ENCODE data around the gene PRCC. TPM values are rescaled to one million over a fixed set of nuclear protein-coding genes. Genes with fewer than 3 reads are reported as not detected.
A peak's percentile ranks its signal among the peaks of the same experiment; 100 is the strongest.

The PRCC gene
- total and polyA plus RNA-seq, 2 of the 13 experiments (the other 11 are each of a cell fraction or from before 2014, with no cell fraction given), result 24.2 to 40.5 TPM

- TF ChIP-seq ZNF230 (CRISPR knock-in tag; IDR thresholded peaks at IDR 0.05), result no peak
- TF ChIP-seq THAP11 (CRISPR knock-in tag; IDR thresholded peaks at IDR 0.05), result peak; percentile 93
- peak; percentile 83 for TF ChIP-seq SIX4 (CRISPR knock-in tag; IDR thresholded peaks at IDR 0.05)
- TF ChIP-seq ESRRA (CRISPR knock-in tag; IDR thresholded peaks at IDR 0.05; ENCODE audit: low read depth), result no peak
- no peak; the same call in 1 of the 2 replicates for TF ChIP-seq RXRA (CRISPR knock-in tag; IDR thresholded peaks at IDR 0.05)
- TF ChIP-seq CCDC6 (CRISPR knock-in tag; IDR thresholded peaks at IDR 0.05), result no peak; the same call in 1 of the 2 replicates
- TF ChIP-seq TCF7 (IDR thresholded peaks at IDR 0.05; ENCODE audit: low read depth), result no peak
- no peak for TF ChIP-seq SRY (CRISPR knock-in tag; IDR thresholded peaks at IDR 0.05)
- TF ChIP-seq DRAP1 (CRISPR knock-in tag; IDR thresholded peaks at IDR 0.05), result peak; percentile 52; the same call in 1 of the 2 replicates
- no peak for TF ChIP-seq ATF7 (IDR thresholded peaks at IDR 0.05)
- peak; percentile 18; the same call in 1 of the 2 replicates for TF ChIP-seq ATF7 (CRISPR knock-in tag; IDR thresholded peaks at IDR 0.05)
- peak; percentile 61; the same call in 1 of the 2 replicates for TF ChIP-seq TBX3 (IDR thresholded peaks at IDR 0.05; ENCODE audit: borderline replicate concordance)
- TF ChIP-seq, protein P1, sequence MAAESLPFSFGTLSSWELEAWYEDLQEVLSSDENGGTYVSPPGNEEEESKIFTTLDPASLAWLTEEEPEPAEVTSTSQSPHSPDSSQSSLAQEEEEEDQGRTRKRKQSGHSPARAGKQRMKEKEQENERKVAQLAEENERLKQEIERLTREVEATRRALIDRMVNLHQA (CRISPR knock-in tag; IDR thresholded peaks at IDR 0.05), result no peak
- TF ChIP-seq NRL (CRISPR knock-in tag; IDR thresholded peaks at IDR 0.05; ENCODE audit: borderline replicate concordance), result 0 out of 2 replicates have a peak, but pooled peaks have one; percentile 66
- no peak for TF ChIP-seq PAWR (CRISPR knock-in tag; IDR thresholded peaks at IDR 0.05; ENCODE audit: borderline replicate concordance)
- no peak for TF ChIP-seq SRSF4 (IDR thresholded peaks at IDR 0.05; ENCODE audit: low read depth, low read length, poor library complexity, severe bottlenecking)
- peak; percentile 73 for TF ChIP-seq ELF3 (CRISPR knock-in tag; IDR thresholded peaks at IDR 0.05)
- TF ChIP-seq KDM4B (CRISPR knock-in tag; IDR thresholded peaks at IDR 0.05), result no peak
- TF ChIP-seq ZNF674 (CRISPR knock-in tag; IDR thresholded peaks at IDR 0.05; ENCODE audit: low read depth), result no peak
- TF ChIP-seq, protein P2, sequence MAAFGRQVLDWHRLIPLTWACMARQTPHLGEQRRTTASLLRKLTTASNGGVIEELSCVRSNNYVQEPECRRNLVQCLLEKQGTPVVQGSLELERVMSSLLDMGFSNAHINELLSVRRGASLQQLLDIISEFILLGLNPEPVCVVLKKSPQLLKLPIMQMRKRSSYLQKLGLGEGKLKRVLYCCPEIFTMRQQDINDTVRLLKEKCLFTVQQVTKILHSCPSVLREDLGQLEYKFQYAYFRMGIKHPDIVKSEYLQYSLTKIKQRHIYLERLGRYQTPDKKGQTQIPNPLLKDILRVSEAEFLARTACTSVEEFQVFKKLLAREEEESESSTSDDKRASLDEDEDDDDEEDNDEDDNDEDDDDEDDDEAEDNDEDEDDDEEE (CRISPR knock-in tag; IDR thresholded peaks at IDR 0.05), result no peak
- TF ChIP-seq NFIC (IDR thresholded peaks at IDR 0.05; ENCODE audit: low read length), result no peak
- peak; percentile 49; the same call in 1 of the 2 replicates for TF ChIP-seq ZBTB7A (CRISPR knock-in tag; IDR thresholded peaks at IDR 0.05)
- TF ChIP-seq SP140L (CRISPR knock-in tag; IDR thresholded peaks at IDR 0.05; ENCODE audit: borderline replicate concordance), result no peak
- peak; percentile 66; the same call in 1 of the 2 replicates for TF ChIP-seq KLF11 (CRISPR knock-in tag; IDR thresholded peaks at IDR 0.05)
- 0 out of 2 replicates have a peak, but pooled peaks have one; percentile 11 for TF ChIP-seq ZBED4 (CRISPR knock-in tag; IDR thresholded peaks at IDR 0.05; ENCODE audit: borderline replicate concordance)
- TF ChIP-seq ZNF382 (CRISPR knock-in tag; IDR thresholded peaks at IDR 0.05; ENCODE audit: borderline replicate concordance), result no peak
These were observed 38.5 kb upstream of the PRCC start, which contains the start of gene ISG20L2 (continued) for GRCh38 chr1:156728599-156729462.
